HG02642 (cell line): ENCODE results near the gene AMPD3.

Source experiments
- ATAC-seq: cut with Tn5 transposase; IDR thresholded peaks from one replicate; pipeline ENCODE4 v1.9.1; 2021; ENCODE audit warnings: mild to moderate bottlenecking; ENCODE audit not compliant: unreplicated experiment, poor library complexity

Gene AMPD3

DNA sequence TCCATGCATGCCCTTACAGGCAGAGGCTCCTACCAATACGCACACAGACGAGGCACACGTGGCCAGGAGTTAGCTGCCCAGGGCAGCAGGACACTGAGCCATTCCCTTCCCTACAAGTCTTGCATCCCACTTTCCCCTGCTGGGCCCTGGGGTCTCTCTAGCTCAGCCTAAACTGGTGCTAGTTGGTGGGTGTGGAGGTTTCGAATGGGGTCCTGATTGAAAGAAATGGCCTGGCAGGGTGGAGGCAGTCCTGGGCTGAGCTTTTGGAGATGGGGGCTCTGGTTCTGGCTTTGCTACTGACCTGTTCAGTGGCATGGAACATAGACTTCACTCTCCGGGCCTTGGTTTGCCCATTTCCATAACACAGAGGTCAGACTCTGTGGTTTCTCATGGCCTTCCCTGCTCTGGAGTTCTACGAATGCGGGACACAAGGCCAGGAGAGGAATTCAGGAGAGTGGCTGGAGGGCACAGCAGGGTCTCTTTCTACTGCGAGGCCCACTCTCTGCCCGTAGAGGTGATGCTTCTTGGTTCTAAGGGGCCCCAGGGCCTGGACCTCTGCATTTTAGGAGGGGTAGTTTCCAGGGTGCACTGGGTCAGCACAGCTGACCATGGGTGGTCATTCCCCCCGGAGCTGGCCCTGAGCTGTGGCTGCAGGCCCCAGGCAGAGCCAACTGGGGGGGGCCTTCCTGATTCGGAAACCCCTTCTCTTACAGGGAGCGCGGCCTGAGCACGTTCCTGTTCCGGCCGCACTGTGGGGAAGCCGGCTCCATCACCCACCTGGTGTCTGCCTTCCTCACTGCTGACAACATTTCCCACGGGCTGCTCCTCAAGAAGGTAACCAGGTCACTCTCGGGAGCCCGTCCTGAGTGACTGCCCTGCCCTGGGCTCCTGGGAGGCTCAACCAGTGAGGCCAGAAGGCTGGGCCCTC is 46.0 kb downstream of the AMPD3 start:
- ATAC-seq, result no peak

DNA sequence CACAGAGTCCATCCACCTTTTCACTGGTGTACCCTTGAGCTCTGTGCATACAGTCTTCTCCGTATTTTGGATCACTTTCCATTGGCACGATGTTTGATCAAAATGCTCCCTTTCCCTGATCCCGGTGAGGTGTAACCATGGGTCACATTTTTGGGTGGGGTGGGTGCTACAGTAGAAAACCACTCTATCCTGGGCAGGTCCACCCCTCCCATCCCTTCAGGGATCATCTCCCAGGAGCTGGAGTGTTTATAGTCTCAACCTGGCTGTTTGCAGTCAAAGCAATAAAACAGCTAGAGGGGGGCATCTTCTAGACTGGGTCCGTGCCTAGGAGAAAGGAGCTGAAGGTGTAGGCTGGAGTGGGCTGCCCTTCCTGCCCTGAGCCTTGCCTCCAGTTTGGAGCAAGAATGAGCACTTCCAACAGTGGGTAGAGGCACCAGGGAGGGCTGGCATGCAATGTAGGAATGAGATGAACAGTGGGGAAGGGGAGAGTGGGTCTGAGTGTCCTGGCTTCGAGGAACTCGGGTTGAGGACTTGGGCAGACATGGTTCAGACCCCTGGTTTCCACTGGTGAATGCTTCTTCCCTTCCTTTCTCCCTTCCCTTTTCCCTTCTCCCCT is 47.1 kb downstream of the AMPD3 start:
- no peak for ATAC-seq

DNA sequence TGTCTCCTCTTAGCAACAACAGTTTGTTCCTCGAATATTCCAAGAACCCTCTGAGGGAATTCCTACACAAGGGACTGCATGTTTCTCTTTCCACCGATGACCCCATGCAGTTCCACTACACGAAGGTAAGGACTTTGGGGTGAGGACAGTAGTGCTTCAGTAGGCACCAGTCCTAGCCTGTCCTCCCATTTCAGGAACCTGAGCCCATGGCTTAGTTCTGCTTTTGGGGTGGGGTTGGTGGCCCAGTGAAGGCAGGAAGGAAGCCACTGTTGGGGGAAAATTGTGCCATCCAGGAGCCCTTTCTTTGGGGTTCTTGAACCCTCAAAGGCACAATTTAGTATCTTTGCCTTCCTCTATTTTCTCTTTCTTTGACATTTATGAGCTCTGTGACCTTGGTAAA is 47.7 kb downstream of the AMPD3 start:
- ATAC-seq, result no peak

DNA sequence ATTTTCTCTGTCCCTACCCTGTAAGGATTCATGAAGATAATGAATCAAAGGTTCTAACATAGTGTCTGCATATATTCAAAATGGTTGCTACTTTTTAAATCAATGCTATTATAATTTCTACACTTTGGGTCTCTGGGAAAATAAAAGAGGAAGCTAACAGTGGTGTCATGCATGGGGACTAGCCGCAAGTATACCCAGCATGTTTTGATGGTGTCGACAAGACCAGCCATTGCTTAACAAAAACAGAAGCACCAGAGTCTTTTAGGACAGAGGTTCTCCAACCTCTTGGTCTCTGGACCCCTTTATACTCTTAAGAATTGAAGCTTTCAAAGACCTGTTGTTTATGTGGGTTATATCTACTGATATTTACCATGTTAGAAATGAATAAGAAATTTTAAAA is 48.2 kb downstream of the AMPD3 start:
- ATAC-seq, result no peak

DNA sequence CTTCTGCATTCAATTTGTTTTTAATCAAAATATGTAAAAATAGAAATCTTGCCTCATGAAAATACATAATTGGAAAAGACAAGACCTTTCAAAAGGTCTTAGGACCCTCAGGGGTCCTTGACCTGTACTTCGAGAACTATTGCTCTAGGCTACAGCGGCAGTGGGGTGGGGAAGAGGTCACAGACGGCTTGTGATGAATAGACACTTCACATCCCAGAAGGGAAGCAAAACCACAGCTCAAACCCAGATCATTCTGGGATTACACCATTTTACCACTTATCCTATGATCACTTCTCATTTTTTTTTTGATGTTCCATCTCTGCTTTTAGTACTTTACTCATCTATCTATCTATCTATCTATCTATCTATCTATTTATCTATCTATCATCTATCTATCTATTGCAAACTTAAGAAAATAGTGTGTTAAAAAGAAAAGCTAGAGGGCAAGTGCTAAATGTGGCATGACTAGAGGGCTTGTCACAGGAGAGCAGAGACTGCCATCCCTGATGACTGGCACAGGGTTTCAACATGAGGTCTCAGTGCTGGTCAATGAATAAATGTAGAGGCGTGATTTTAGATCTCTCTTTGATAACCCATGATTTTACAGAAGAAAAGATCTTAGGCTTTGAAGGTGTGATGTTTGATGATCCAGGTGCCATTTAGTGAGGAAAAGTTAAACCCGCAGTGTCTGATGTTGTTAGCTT is 48.9 kb downstream of the AMPD3 start:
- no peak for ATAC-seq

DNA sequence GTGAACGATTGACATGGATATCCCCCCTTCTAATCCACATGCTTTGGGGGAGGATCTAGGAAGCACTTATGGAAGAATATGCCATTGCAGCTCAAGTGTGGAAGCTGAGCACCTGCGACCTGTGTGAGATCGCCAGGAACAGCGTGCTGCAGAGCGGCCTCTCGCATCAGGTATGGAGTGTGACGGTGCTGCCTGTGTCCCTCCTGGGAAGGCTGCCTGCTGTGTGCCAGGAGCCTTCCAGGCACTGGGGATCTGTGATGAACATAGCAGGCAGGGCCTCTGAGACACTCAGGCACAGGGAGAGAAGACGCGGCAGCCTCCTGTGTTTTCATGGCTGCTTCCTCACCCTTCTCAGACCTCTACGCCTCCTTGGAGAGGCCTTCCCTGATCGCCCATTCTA is 49.4 kb downstream of the AMPD3 start:
- ATAC-seq, result no peak

DNA sequence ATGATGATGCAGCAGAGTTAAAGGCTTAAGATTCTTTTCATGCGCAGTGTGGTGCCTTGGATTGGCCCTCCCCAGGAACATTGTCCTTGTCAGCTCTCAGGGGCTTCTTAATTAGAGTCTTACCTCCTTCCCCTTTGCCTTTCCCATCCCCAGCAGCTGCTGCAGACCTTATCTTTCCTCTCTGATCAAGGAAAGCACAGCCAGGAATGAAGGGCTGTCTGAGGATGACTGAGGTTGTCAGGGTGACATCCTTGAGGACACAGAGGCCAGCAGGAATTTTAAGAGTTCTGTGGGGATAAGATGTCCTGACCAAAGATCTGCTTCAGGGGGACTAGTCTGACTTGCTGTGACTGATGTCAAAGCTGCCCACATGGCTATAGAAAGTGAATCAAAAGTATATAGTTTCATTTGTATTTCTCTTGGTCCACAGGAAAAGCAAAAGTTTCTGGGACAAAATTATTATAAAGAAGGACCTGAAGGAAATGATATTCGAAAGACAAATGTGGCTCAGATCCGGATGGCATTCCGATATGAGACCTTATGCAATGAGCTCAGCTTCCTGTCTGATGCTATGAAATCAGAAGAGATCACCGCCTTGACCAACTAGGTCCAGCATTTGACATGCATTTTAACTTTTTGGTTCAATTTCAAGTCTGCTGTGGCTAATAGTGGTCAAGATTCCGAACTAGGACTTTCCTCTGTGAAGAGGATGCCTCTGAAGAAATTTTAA is 50.4 kb downstream of the AMPD3 start:
- ATAC-seq, result no peak

DNA sequence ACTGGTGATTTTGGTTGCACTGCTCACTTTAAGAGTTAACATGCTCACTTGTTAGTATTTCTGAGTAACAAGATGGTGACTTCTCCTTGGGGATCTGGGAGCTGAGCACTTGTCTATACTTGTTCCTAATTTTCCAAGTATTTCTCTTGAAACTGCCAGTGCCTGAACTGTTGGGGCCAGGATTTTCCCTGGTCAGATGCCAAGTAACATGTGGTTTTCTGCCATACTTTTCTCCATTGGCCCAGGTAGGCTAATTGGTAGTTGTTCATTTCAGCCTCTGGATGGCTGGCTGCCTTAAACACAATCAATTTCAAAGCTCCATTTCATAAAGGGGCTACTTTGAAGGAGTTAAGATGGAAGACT is 50.9 kb downstream of the AMPD3 start:
- no peak for ATAC-seq

DNA sequence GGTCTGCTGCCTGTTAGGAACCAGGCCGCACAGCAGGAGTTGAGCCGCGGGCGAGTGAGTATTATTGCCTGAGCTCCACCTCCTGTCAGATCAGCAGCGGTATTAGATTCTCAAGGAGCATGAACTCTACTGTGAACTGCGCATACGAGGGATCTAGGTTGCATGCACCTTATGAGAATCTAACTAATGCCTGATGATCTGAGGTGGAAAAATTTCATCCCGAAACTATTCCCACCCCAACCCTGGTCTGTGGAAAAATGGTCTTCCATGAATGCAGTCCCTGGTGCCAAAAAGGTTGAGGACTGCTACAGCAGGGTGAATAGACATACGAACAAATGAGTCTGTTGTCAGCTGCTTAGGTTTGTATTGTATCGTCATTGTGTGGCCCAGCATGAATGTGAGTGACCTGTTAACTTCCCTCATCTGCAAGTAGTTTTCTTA is 56.1 kb downstream of the AMPD3 start:
- no peak for ATAC-seq

DNA sequence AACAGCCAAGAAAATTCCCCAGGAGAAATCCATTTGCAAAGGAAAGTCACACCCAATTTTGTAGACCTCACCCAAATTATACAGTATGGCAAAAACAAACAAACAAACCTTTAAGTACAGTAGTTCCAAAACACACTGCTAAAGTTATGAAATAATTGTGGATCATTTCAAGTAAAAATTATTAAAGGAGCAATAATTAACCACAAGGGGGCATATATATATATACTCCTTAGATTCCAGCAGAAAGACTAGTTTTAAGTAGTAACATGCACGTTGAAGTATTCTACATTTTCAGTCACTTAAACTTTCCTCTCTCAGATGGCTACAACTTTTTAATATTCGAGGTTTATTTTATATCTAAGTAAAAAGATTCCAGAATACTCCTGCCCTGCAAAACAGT is 59.1 kb downstream of the AMPD3 start:
- no peak for ATAC-seq

DNA sequence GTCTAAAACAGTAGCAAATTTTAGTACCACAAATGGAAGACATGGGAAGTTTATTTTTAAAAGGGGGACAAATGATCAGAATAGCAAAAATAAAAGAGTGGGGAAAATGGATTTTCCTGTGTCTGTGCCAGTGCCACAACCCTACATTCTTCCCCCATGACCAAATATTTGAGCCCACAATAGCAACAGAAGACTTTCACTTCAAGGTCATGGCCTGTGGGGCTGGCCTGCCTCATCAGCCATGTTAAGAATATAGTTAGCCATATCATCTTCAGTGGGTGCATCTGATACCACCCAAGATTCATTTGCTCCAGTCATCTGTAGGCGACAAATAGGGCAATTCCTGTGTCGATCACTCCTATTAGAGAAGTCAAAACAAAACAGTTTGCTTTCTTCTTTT is 59.6 kb downstream of the AMPD3 start:
- ATAC-seq, result no peak

DNA sequence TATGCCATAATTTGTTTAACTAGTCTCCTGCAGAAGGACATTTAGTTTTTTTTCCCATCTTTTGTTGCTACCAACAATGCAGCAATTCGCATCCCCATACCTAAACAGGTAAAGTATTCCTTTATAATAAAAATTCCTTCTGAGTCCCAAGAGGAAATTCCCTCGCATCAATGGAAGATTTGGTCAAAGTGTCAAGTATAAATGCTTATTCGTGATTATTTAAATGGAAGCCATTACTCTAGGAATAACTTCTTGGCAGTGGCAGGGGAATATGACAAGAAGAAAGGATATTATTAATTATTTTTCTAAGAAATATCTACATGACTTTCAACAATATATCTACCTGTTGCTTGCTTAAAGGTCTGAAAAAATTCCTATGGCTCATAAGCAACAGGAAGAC is 60.4 kb downstream of the AMPD3 start:
- no peak for ATAC-seq

DNA sequence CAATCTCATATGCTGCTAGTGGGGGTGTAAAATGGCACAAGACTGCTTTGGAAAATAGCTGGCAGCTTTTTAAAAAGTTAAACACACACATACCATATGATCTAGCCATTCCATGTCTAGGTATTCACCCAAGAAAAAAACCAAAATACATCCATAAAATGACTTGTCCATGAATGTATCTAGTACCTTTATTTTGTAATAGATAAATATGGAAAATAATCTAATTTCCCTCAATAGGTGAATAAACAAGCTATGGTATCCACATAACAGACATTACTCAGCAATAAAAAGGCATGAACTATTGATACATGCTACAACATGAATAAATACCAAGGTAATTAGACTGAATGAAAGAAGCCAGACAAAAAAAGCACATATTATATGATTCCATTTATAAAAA is 63.1 kb downstream of the AMPD3 start:
- no peak for ATAC-seq

DNA sequence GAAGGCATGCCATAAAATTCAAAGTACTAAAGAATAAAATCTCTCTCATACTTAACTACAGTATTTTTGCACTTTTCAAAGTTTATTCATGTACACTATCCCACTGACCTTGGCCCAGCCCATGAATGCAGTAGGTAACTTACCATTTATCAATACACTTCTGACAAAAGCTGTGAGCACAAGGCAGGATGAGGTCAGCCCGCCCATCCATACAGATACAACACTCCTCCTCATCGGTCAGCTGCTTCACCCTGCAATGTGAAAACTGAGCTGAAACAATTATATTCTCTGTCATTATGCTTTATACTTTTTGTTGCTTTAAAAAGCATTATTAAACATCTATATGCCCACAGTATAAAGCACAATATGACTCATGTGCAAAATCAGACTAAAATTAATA is 63.8 kb downstream of the AMPD3 start:
- ATAC-seq, result no peak

DNA sequence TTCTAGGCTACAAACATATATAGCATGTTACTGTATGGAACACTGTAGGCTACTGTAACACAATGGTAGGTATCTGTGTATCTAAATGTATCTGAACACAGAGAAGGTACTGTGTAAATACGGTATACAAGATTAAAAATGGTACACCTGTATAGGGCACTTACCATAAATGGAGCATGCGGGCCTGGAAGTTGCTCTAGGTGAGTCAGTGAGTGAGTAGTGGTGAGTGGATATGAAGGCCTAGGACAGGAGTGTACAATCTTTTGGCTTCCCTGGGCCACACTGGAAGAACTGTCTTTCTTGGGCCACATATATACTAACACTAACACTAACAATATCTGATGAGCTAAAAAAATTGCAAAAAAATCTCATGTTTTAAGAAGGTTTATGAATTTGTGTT is 64.6 kb downstream of the AMPD3 start:
- ATAC-seq, result no peak

DNA sequence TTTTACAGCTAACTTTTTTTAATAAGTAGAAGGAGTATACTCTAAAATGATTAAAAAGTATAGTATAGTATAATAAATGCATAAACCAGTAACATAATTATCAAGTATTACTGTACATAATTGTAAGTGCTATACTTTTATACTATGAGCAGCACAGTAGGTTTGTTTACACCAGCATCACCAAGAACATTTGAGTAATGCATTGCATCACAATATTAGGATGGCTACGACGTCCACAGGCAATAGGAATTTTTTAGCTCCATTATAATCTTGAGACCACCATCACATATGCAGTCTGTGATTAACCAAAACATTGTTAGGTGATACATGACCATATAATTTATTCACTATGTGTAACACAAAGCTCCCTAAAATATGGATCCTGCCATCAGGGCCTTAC is 65.5 kb downstream of the AMPD3 start:
- no peak for ATAC-seq

DNA sequence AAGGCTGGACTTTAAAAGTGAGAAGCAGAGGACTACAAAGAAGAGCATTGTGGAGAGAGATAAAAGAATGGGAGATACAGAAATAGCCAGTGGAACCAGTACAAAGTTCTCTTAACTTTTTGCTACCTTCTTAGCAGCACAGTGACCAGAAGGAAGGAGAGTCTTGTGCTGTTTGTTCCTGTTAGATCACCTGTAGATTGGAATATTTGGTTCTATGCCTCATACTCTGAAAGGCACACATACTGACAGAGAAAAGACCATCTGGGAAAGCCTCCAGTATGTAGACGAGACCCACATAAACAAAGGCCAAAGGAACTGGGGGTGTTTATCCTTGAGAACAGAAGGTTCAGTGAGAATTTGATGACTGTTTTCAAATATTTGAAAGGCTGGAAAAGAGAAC is 67.2 kb downstream of the AMPD3 start:
- no peak for ATAC-seq

DNA sequence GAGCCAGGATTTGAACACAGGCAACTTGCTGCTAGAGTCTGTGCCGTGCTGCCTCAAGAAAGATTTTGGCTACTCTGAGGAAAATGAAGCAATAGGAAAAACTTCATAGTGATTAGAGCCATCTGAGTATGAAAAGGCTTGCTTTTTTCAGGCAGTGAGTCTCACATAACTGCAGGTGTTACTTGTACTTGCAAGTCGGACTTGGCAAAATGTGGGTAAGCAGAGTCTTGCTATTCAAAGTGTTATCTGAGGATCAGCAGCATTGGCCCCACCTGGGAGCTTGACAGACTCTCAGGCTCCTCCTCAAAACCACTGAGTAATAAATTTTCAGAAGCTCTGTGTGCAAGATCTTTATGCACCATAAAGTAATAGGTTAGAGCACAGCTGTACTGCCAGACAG is 67.9 kb downstream of the AMPD3 start:
- no peak for ATAC-seq

DNA sequence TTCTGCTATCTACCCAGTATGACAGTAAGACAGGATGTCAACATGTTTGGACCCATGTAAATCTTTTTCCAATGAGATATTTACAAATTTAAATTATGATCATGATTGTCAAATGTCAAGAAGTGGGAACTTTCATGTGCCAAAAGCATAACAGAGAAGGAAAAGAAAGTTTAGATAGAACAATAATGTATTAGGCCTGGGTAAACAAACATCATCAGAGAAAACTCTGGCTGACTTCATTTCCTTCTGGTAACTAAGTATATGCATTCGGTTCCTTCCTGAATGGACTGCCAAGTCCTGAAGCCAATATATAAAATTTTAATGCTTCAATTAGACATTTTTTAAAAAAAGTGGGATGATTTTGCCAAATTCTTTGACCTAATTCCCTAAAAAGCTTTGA is 69.4 kb downstream of the AMPD3 start:
- ATAC-seq, result no peak

DNA sequence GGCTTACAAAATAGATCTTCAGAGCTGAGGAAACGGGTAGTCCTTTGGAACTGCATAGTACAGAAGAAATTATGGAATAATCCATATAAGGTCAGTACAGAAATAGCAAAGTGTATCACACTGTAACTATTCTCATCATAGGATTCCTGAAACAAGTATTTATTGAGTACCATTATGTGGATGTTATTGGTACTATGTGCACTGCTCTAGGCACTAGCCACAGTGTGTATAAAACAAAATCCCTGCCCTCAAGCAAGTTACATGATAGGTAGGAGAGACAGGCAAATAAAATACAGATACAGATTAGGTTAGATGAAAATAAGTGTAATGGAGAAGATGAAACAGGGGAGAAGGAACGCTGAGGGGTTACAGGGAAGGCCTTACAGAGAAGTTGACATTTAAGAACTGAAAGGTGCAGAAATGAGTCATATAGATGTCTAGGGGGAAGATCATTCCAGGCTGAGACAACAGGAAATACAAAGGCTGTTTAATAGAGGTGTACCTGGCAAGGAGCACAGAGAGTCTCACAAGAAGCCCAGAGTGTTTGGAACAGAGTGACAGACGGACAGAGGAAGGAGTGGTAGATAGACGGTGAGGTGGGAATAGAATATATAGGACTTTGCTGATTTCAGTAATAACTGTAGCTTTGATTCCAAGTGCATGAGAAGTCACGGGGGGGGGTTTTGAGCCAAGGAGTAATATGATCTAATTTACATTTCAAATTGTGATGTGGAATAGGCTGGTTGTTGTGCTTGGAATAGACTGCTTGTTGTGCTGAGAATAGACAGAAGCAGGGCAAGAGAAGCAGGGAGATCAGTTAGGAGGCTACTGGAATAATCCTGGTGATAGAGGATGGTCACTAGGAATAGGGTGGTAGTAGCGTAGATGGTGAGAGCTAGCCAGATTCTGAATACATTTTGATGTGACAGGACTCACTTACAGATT is 72.2 kb downstream of the AMPD3 start:
- peak; percentile 69 for ATAC-seq
